Mucosa of stomach (tissue), 1 donor: ENCODE measurements around the gene PLAAT2.

Experiments
- H3K27me3 ChIP-seq: one replicate; pipeline ENCODE4 v1.7.0; 2013; ENCODE audit warnings: mild to moderate bottlenecking, low read length; ENCODE audit not compliant: control insufficient read depth, insufficient read depth
- H3K36me3 ChIP-seq: one replicate; pipeline ENCODE4 v1.7.0; 2013; ENCODE audit warnings: low read length; ENCODE audit not compliant: control insufficient read depth, insufficient read depth
- H3K4me1 ChIP-seq: one replicate; pipeline ENCODE4 v1.7.0; 2013; ENCODE audit warnings: mild to moderate bottlenecking, low read length; ENCODE audit not compliant: control insufficient read depth, insufficient read depth
- H3K4me3 ChIP-seq: one replicate; pipeline ENCODE4 v1.7.0; 2013; ENCODE audit warnings: low read length
- H3K9ac ChIP-seq: one replicate; pipeline ENCODE4 v1.7.0; 2013; ENCODE audit warnings: mild to moderate bottlenecking, low read length, moderate library complexity
- H3K9me3 ChIP-seq: one replicate; pipeline ENCODE4 v1.7.0; 2013; ENCODE audit warnings: mild to moderate bottlenecking, low read length, moderate library complexity; ENCODE audit not compliant: control insufficient read depth
- donor health status: Pancreatic carcinoma.

The PLAAT2 gene

DNA sequence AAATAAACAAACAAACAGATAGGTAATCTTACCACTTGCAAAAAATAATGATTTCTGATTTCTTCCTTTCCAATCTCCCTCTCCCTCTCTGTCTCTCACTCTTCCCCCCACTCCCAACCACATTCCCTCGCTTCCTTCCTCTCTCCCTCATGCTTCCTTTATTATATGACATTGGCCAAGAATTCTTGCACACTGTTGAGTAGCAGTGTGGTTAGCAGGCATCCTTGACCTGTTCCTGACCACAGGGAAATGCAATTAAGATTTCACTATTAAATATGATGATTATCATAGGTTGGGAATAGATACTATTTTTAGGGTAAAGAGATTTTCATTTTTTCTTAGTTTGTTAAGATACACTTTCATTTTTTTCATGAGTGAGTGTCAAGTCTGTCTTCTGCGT is 41.3 kb downstream of the PLAAT2 start:
- H3K9ac ChIP-seq: no peak overlapping the region

GRCh38 chr11:63520606-63521170 is 42.5 kb downstream of the PLAAT2 start:
- no peaks in the 10 kb centered on the region for H3K36me3 ChIP-seq
- no peaks in the 10 kb centered on the region for H3K27me3 ChIP-seq
- H3K9me3 ChIP-seq: no peaks in the 10 kb centered on the region
- no peak overlapping the region for H3K4me3 ChIP-seq
- H3K4me1 ChIP-seq: peaks cover 5% of the 10 kb centered on the region
- no peak overlapping the region for H3K9ac ChIP-seq

More for the DNA sequence above, 41.3 kb downstream of the PLAAT2 start:
- Histone ChIP-seq H3K9me3 (no peaks in the 10 kb centered on the region), H3K4me3 (no peak overlapping the region), H3K4me1 (peaks cover 5% of the 10 kb centered on the region), H3K36me3 (no peaks in the 10 kb centered on the region), H3K27me3 (no peaks in the 10 kb centered on the region)

DNA sequence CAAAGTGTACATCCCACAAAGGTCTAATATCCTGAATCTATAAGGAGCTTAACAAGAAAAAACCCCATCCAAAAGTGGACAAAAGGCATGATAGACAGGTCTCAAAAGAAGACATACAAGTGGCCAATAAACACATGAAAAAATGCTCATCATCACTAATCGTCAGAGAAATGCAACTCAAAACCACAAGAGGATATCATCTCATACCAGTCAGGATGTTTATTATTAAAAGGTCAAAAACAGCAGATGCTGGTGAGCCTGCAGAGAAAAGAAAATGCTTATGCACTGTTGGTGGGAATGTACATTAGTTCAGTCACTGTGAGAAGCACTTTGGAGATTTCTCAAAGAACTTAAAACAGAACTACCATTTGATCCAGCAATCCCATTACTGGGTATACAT is 44.6 kb downstream of the PLAAT2 start:
- no peaks in the 10 kb centered on the region for H3K9me3 ChIP-seq
- H3K27me3 ChIP-seq: no peaks in the 10 kb centered on the region
- no peak overlapping the region for H3K9ac ChIP-seq
- H3K4me1 ChIP-seq: no peaks in the 10 kb centered on the region
- H3K4me3 ChIP-seq: no peak overlapping the region
- no peaks in the 10 kb centered on the region for H3K36me3 ChIP-seq

- Histone ChIP-seq H3K4me1 (no peaks in the 10 kb centered on the region), H3K9ac (no peak overlapping the region), H3K4me3 (no peak overlapping the region), H3K27me3 (no peaks in the 10 kb centered on the region), H3K36me3 (no peaks in the 10 kb centered on the region), H3K9me3 (no peaks in the 10 kb centered on the region)
These were observed 46.0 kb downstream of the PLAAT2 start for GRCh38 chr11:63517156-63517555.

DNA sequence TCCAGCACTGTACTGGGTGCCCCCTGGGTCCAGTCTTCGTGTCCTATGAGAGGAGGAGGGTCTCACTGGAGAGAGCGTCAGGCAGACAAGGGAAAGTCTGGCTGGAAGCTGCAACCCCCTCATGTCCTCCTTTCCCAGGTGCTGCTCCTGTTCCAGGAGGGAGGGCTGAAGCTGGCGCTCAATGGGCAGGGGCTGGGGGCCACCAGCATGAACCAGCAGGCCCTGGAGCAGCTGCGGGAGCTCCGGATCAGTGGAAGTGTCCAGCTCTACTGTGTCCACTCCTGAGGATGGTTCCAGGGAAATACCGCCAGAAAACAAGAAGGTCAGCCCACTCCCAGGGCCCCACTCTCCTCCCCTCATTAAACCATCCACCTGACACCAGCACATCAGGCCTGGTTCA is 47.1 kb downstream of the PLAAT2 start:
- Histone ChIP-seq H3K4me1 (no peaks in the 10 kb centered on the region), H3K9ac (no peak overlapping the region), H3K27me3 (no peaks in the 10 kb centered on the region), H3K4me3 (no peak overlapping the region), H3K36me3 (no peaks in the 10 kb centered on the region), H3K9me3 (no peaks in the 10 kb centered on the region)

DNA sequence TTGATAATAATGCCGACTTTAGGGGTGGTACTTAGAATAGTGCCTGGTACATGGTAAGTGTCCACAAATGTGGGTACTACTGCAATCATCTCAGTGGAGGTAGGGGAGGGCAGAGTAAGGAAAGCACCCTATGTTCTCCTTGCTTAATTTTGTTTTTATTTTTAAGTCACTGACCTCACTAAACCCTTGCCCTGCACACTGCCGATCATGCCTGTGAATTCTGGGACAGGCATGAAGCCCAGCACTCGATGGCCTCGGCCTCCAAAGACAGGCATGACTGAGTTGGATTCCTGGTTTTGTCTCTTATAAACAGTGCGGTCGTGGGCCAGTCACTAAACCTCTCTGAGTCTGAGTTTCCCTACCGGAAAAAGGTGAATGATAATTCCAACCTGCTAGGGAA is 50.4 kb downstream of the PLAAT2 start:
- Histone ChIP-seq H3K9ac (no peak overlapping the region), H3K9me3 (no peaks in the 10 kb centered on the region), H3K36me3 (no peaks in the 10 kb centered on the region), H3K27me3 (no peaks in the 10 kb centered on the region), H3K4me3 (no peak overlapping the region), H3K4me1 (peaks cover 7% of the 10 kb centered on the region)

GRCh38 chr11:63511048-63511748 is 52.0 kb downstream of the PLAAT2 start:
- H3K9me3 ChIP-seq: no peaks in the 10 kb centered on the region
- H3K27me3 ChIP-seq: no peaks in the 10 kb centered on the region
- H3K4me3 ChIP-seq: no peak overlapping the region
- peaks cover 7% of the 10 kb centered on the region for H3K4me1 ChIP-seq
- no peaks in the 10 kb centered on the region for H3K36me3 ChIP-seq
- no peak overlapping the region for H3K9ac ChIP-seq

GRCh38 chr11:63510360-63511047 is 52.7 kb downstream of the PLAAT2 start:
- no peaks in the 10 kb centered on the region for H3K9me3 ChIP-seq
- H3K9ac ChIP-seq: peak overlapping the region; percentile 14
- H3K36me3 ChIP-seq: no peaks in the 10 kb centered on the region

GRCh38 chr11:63508745-63509144 is 54.4 kb downstream of the PLAAT2 start:
- no peak overlapping the region for H3K9ac ChIP-seq

More at GRCh38 chr11:63510360-63511047, 52.7 kb downstream of the PLAAT2 start:
- H3K27me3 ChIP-seq: no peaks in the 10 kb centered on the region
- no peak overlapping the region for H3K4me3 ChIP-seq
- H3K4me1 ChIP-seq: peaks cover 13% of the 10 kb centered on the region

DNA sequence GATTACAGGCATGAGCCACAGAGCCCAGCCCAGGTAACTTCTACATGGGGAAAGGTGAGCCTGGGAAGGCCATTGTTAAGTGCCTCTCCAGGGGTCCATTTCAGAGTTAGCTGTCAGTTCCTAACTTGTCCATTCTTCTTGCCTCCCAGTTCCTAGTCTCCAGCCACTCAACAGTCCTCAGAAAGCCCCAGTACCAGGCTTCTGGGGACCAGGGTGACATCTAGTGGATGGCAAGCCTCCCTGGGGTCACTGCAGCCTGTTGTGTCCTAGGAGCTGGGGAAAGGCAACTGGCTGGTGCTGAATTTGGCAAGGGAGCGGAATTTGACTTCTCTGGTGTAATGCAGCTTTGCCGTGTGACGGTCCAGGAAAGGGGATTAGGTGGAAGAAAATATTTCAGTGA is 55.2 kb downstream of the PLAAT2 start:
- no peak overlapping the region for H3K9ac ChIP-seq
- H3K4me3 ChIP-seq: no peak overlapping the region
- no peaks in the 10 kb centered on the region for H3K9me3 ChIP-seq
- peaks cover 38% of the 10 kb centered on the region for H3K4me1 ChIP-seq
- H3K27me3 ChIP-seq: no peaks in the 10 kb centered on the region
- H3K36me3 ChIP-seq: no peaks in the 10 kb centered on the region

More at GRCh38 chr11:63508745-63509144, 54.4 kb downstream of the PLAAT2 start:
- no peaks in the 10 kb centered on the region for H3K36me3 ChIP-seq
- no peaks in the 10 kb centered on the region for H3K9me3 ChIP-seq
- no peak overlapping the region for H3K4me3 ChIP-seq
- no peaks in the 10 kb centered on the region for H3K27me3 ChIP-seq
- peaks cover 30% of the 10 kb centered on the region for H3K4me1 ChIP-seq

- Histone ChIP-seq H3K4me1 (peaks cover 43% of the 10 kb centered on the region), H3K27me3 (no peaks in the 10 kb centered on the region), H3K36me3 (no peaks in the 10 kb centered on the region), H3K9me3 (no peaks in the 10 kb centered on the region), H3K9ac (no peak overlapping the region), H3K4me3 (no peak overlapping the region)
These were observed 55.7 kb downstream of the PLAAT2 start for GRCh38 chr11:63507511-63507910.

GRCh38 chr11:63506876-63507275 is 56.3 kb downstream of the PLAAT2 start:
- Histone ChIP-seq H3K4me1 (peaks cover 48% of the 10 kb centered on the region), H3K9me3 (no peaks in the 10 kb centered on the region), H3K4me3 (no peak overlapping the region), H3K9ac (no peak overlapping the region), H3K27me3 (no peaks in the 10 kb centered on the region), H3K36me3 (no peaks in the 10 kb centered on the region)
